ENCODE results near the gene RTN4RL2. TPM values are rescaled to one million over a fixed set of nuclear protein-coding genes. Genes with fewer than 3 reads are reported as not detected.

RTN4RL2 gene
- total RNA-seq (2022) (1.9 and 3.6 TPM in 2 replicates), Bru-seq, nascent RNA (percentile 23 among the genes with signal in this experiment), BruChase-seq, experiment 1, labeled RNA remaining after a 6-hour chase (percentile 32 among the genes with signal in this experiment), BruChase-seq, experiment 2, labeled RNA remaining after a 2-hour chase (percentile 26 among the genes with signal in this experiment)
- long read RNA-seq, partial matches to known transcripts: 0 of 2 reads
- long read RNA-seq, other reads (novel, unspliced or antisense): 1 of 2 reads

- H3K27ac Mint-ChIP-seq (ENCODE audit: unreplicated experiment): peak within 1 kb of the TSS; percentile 11
- H3K36me3 Mint-ChIP-seq (ENCODE audit: insufficient read depth, unreplicated experiment): peaks cover 17% of the 10 kb centered on the region
- intact Hi-C loops (cut with micrococcal nuclease; ENCODE audit: unreplicated experiment): no loop called here
- peak within 1 kb of the TSS; percentile 66 for H3K4me3 Mint-ChIP-seq (ENCODE audit: low read depth, unreplicated experiment)
- H3K4me1 Mint-ChIP-seq (ENCODE audit: low read depth, unreplicated experiment): peaks cover 31% of the 10 kb centered on the region
- no peaks in the 10 kb centered on the region for H3K9me3 Mint-ChIP-seq (ENCODE audit: low read depth, unreplicated experiment)
- BruUV-seq (replicated peaks): no TSS peak
- CTCF ChIA-PET: interaction anchor here (0.5 to 2.0 kb wide), 8 partner anchors 25 to 181 kb away, joined by 3 to 7 read pairs (median 4); partner anchors contain the start of genes SLC43A1 and UBE2L6
- peak; percentile 44 for DNase-seq
- no peak for TF ChIP-seq CTCF (IDR thresholded peaks at IDR 0.05; ENCODE audit: unreplicated experiment)
- H3K27me3 Mint-ChIP-seq (ENCODE audit: unreplicated experiment): peaks cover 66% of the 10 kb centered on the region
Measured at GRCh38 chr11:57460022-57460757, at the start of gene RTN4RL2. TSS of gene RTN4RL2 (plus strand) at chr11:57460528. CDS start at chr11:57460866, 338 bp downstream.

- no TSS peak for BruUV-seq (replicated peaks)
- CTCF ChIA-PET: no interaction called here
- Mint-ChIP-seq H3K4me1 (ENCODE audit: low read depth, unreplicated experiment) (peaks cover 9% of the 10 kb centered on the region), H3K27ac (ENCODE audit: unreplicated experiment) (no peak overlapping the region), H3K36me3 (ENCODE audit: insufficient read depth, unreplicated experiment) (peaks cover 53% of the 10 kb centered on the region), H3K9me3 (ENCODE audit: low read depth, unreplicated experiment) (no peaks in the 10 kb centered on the region), H3K4me3 (ENCODE audit: low read depth, unreplicated experiment) (no peak overlapping the region), H3K27me3 (ENCODE audit: unreplicated experiment) (no peaks in the 10 kb centered on the region)
- intact Hi-C loops (cut with micrococcal nuclease; ENCODE audit: unreplicated experiment): no loop called here
- TF ChIP-seq CTCF (IDR thresholded peaks at IDR 0.05; ENCODE audit: unreplicated experiment): no peak
- no peak for DNase-seq
Measured at GRCh38 chr11:57413681-57414080, 46.6 kb upstream of the RTN4RL2 start.

GRCh38 chr11:57414612-57415212 is 45.6 kb upstream of the RTN4RL2 start:
- CTCF ChIA-PET: no interaction called here
- H3K9me3 Mint-ChIP-seq (ENCODE audit: low read depth, unreplicated experiment): no peaks in the 10 kb centered on the region
- H3K27ac Mint-ChIP-seq (ENCODE audit: unreplicated experiment): no peak overlapping the region
- no peaks in the 10 kb centered on the region for H3K27me3 Mint-ChIP-seq (ENCODE audit: unreplicated experiment)
- peaks cover 9% of the 10 kb centered on the region for H3K4me1 Mint-ChIP-seq (ENCODE audit: low read depth, unreplicated experiment)
- TF ChIP-seq CTCF (IDR thresholded peaks at IDR 0.05; ENCODE audit: unreplicated experiment): no peak
- H3K4me3 Mint-ChIP-seq (ENCODE audit: low read depth, unreplicated experiment): no peak overlapping the region
- BruUV-seq (replicated peaks): no TSS peak
- peaks cover 61% of the 10 kb centered on the region for H3K36me3 Mint-ChIP-seq (ENCODE audit: insufficient read depth, unreplicated experiment)
- DNase-seq: no peak
- intact Hi-C loops (cut with micrococcal nuclease; ENCODE audit: unreplicated experiment): no loop called here

- Mint-ChIP-seq H3K36me3 (ENCODE audit: insufficient read depth, unreplicated experiment) (peaks cover 53% of the 10 kb centered on the region), H3K9me3 (ENCODE audit: low read depth, unreplicated experiment) (no peaks in the 10 kb centered on the region), H3K4me1 (ENCODE audit: low read depth, unreplicated experiment) (peaks cover 9% of the 10 kb centered on the region), H3K4me3 (ENCODE audit: low read depth, unreplicated experiment) (no peak overlapping the region), H3K27ac (ENCODE audit: unreplicated experiment) (no peak overlapping the region), H3K27me3 (ENCODE audit: unreplicated experiment) (no peaks in the 10 kb centered on the region)
- CTCF ChIA-PET: no interaction called here
- no TSS peak for BruUV-seq (replicated peaks)
- intact Hi-C loops (cut with micrococcal nuclease; ENCODE audit: unreplicated experiment): no loop called here
- TF ChIP-seq CTCF (IDR thresholded peaks at IDR 0.05; ENCODE audit: unreplicated experiment): no peak
- no peak for DNase-seq
Measured at GRCh38 chr11:57416436-57416835, 43.9 kb upstream of the RTN4RL2 start.
